Activated CD4-positive, CD25-positive, alpha-beta regulatory T cell (primary cell): ENCODE measurements around the gene FN3K.

Source experiments
- DNase-seq, 4 experiments: peaks; one replicate each; lab custom pipeline; 2025; lab: John Stamatoyannopoulos, UW

FN3K gene

GRCh38 chr17:82734987-82735866 is at the start of gene FN3K:
Gene FN3K (plus strand): TSS chr17:82735615. CDS start chr17:82735637, 22 bp downstream.
- peak in 1 of 4 experiments; percentile 25 for DNase-seq

- DNase-seq = no peak
These were observed 48.8 kb upstream of the FN3K start for GRCh38 chr17:82686366-82687324.

DNA sequence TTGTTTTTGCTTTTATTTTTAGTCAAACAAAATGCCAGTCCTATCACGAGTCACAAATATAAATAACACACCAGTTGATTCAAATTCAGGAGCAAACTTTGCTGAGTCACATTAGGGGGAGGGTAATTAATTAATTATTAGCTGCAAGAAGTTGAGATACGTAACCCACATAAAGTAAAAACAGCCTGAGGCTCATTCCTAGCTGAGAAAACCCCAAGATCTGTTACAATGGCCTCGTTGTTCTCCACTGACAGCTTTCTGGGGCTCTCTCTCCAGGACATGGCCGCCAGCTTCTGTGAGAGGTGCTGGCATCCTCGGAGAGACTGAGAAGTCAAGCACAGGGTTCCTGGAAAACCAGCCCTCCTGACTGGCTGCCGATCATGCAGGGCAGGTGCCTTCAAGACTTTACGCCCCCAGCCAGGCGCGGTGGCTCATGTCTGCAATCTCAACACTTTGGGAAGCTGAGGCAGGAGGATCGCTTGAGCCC is 48.0 kb upstream of the FN3K start:
- DNase-seq = no peak

DNA sequence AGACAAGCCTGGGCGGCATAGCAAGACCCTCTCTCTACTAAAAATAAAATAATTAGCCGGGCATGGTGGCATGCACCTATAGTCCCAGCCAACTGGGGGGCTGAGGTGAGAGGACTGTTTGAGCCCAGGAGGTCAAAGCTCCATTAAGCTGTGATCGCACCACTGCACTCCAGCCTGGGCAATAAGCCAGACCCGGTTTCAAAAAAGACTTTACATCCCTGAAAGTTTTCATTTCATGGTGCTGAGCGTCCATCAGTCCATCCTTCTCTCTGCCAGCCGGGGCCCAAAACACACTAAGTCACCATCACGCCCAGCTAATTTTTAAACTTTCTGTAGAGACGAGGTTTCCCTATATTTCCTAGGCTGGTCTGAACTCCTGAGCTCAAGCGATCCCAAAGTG is 47.5 kb upstream of the FN3K start:
- no peak for DNase-seq

GRCh38 chr17:82689077-82689476 is 46.3 kb upstream of the FN3K start:
- DNase-seq = no peak

DNA sequence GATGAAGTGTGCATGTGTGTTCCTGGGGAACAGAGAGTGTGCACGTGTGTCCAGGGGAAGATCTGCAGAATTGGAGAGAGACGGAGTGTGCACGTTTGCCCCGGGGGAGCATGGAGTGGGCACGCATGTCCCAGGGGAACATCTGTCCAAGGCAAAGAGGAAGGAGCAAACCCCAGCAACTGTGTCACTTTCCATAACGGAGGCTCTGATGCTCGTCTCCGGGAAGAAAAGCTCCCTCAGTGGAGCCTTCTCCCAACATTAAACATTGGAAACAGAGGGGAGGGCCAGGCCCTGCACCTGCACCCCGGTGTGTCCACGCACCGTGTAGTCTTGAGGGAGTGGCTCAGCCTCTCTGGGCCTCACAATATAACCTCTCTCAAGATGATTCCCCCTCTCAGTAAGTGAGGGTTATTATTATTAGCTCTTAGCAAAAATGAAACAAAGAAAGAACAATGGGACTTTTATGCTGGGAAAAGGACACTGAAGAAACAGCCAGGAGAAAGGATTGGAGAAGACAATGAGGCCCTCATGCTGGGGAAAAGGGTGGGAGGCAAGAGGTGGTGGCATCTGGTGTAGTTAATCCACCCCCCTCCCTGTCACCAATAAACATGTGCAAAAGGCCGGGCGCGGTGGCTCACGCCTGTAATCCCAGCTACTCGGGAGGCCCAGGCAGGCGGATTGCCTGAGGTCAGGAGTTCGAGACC is 44.5 kb upstream of the FN3K start:
- no peak for DNase-seq

GRCh38 chr17:82691714-82692113 is 43.7 kb upstream of the FN3K start:
- no peak for DNase-seq

DNA sequence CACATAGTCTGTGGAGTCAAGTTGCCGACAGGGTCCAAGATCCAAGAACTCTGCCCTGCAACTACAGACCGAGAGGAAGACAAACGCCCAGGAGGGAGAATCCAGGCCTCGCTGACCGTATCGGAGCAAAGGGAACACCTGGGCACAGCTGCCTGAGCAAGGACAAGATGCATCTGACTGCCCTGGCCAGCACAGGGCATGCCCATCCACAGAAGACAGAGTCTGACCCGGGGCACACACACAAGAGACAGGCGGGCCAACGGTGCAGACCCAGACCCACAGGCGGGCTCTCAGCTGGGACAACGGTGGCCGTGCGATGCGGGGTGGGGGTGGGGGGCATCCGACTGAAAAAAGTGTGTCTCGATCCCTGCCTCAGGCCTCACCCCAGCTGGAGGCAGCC is 43.1 kb upstream of the FN3K start:
- DNase-seq = no peak

GRCh38 chr17:82693168-82693867 is 42.1 kb upstream of the FN3K start:
- DNase-seq = no peak

- DNase-seq = no peak
These were observed 40.8 kb upstream of the FN3K start for GRCh38 chr17:82694647-82695046.

- no peak for DNase-seq
These were observed 39.2 kb upstream of the FN3K start for GRCh38 chr17:82696259-82696658.

DNA sequence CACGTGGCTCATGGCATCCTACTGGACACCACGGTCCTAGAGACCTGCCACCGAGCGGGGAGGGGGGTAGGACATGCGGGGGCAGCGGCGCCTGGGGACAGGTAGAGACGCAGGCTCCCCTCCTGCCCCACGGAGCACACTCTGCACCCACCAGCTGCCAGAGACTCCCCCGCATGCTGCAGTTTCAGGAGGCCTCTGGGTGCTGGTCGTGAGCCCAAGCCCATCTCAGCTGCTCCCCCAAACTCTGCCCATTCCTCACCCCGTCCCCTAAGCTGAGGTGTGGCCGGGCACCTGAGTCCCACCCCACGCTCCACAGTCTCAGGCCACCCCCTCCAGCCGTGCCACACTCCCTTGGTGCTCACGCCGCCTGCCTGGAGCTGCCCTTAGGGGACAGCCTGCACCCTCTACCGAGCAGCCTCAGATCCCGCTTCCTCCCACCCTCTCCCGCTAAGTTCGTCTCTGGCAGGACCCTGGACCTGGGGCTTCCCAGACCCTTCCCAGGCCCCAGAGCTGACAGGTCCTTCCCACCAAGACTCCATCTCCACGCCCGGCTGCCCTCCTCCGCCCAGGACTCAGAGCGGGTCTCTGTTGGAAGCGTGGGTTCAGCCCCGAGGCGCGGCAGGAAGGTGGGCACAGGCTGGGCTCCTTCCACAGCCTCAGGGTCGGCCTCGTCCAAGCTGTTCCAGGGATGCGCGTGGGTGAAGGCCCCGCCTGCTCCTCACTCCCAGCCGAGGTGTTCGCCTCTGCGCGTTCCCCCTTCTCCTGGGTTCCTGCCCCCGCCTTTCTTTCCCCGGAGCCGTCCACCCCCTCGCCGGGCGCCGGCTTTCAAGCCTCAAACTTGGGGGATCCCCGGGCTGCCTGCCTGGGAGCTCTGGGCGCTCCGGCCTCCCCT is 38.3 kb upstream of the FN3K start:
- no peak for DNase-seq

DNA sequence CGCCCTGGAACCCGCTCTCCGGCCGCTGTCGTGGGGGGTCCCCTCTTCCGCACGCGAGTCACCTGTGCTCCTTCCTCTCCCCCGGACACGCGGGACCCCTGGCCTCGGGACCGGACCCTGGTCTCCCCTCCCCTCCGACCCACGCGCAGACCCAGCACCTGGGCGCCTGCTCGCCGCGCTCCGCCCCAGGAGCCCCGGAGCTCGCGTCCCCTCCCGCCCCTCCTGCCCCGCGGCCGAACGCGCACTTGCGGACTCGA is 37.7 kb upstream of the FN3K start:
- no peak for DNase-seq

DNA sequence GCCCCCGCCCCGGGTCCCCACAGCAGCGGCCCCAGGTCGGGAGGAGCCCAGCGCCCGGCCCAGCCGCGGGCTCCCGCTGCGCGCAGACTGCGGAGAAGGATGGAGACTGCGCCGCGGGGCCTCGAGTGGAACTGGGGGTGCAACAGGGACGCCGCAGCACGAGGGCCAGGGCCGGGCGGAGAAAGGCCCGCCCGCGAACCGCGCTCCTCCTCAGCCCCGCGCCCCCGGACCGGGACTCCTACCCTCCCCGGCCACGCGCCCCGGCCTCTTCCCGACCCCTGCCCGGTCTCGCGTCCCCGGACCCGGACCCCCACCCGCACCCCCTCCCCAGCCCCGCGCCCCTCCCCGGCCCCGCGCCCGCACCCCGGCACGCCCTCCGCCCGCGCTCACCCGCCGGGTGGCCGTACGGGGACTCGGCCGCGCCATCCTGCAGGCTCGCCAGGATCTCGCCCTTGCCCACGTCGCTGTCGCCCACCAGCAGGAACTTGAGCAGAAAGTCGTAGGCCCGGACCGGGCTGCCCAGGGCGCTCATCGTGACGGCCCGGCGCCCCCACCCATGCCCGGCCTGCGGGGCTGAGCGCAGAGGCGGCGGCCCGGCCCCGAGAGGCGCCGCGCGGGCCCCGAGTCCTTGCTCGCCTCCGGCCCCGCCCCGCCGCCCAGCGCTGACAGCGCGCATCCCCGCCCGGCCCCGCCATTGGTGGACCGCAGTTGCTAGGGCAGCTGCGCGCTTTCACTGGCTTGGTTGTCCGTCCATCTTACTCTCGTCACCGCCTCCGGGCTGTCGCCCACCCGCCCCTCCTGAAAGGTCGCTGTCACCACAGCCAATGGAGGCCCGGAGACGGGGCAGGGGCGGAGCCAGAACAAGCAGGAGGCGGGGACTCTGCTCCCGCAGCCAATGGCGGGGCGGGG is 37.1 kb upstream of the FN3K start, which contains the start of gene RAB40B:
RAB40B (minus strand) TSS at position 634 of the 909 bp plus-strand sequence; CDS start at position 532, 102 bp downstream.
- DNase-seq = peak; percentile 95 to 99 (median 98)

GRCh38 chr17:82698974-82699442 is 36.4 kb upstream of the FN3K start:
- DNase-seq = no peak

DNA sequence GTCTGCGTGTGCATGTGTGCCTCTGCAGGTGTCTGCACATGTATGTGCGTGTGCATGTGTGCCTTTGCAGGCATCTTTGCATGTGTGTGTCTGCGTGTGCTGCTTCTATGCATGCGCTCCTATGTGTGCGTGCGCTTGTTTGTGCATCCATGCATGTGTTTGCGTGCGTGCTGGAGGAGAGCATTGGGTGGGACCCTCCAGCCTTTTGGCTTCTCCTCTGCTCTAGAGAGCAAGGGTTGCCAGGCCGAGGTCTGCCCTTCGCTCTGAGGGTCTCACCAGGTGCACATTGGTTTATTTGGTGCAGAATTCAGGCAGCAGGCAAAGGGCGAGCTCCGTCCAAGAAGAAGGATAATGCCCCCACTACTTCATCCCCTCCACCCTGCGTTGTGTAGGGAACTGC is 35.9 kb upstream of the FN3K start:
- DNase-seq = no peak

GRCh38 chr17:82702231-82702927 is 33.0 kb upstream of the FN3K start:
- no peak for DNase-seq

DNA sequence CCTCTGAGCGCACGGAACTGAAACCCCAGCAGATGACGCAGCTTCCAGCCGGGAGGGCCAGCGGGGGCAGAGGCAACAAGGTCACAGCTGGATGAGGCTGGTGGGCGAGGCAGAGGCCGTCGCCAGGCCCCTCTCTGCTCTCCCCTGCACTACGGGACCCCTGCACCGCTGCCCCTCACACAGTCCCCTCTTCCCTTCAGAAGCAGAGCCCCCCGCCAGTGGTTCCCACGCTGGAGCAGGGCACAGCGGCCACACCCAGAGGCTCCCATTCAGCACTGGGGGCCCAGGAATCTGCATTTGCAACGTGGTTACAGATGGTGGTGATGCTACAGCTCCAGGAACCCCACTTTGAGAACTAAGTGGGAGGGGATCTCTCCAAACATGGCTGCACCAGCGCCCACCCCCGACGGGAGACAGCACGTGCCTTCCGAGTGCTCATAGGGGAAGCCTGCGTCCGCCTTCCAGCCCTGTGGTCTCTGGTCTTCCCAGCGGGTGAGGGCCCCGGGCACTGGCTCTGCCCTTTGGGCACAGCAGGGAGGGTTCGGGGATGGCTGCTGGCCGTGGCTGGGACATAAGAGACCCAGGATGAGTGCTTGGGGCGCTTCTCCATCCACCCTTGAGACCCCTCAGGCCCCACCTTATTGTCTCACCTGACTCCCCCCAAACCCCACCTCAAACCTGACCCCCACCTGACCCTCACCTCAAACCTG is 32.2 kb upstream of the FN3K start:
- DNase-seq = no peak
